ENCODE data around the gene NCOR1. TPM values are rescaled to one million over a fixed set of nuclear protein-coding genes. Genes with fewer than 3 reads are reported as not detected.

NCOR1 gene
- total and polyA plus RNA-seq, 9 of the 15 experiments (the other 6 are each of a cell fraction or from before 2014, with no cell fraction given) = 20.2 to 66.5 (median 50.9) TPM

DNA sequence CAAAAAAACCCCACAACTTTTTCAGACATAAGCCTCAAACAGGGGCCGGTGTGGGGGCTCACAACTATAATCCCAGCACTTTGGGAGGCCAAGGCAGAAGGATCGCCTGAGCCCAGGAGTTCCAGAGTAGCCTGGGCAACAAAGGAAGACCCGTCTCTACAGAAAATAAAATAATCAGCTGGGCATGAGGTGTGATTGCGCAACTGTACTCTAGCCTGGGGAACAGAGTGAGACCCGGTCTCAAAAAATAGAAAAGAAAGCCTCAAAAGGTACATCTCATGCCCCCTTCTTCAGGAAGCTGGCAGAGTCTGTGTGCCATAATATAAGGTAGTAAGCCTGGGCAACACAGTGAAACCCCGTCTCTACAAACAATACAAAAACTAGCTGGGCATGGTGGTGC is 219.0 kb downstream of the NCOR1 start (continued):
- TF ChIP-seq SNRNP70 (optimal IDR thresholded peaks at IDR 0.05; ENCODE audit: low read depth, low read length) (no peak), ZFP30 (CRISPR knock-in tag; IDR thresholded peaks at IDR 0.05; ENCODE audit: borderline replicate concordance) (no peak)
- TF ChIP-seq, protein P1, sequence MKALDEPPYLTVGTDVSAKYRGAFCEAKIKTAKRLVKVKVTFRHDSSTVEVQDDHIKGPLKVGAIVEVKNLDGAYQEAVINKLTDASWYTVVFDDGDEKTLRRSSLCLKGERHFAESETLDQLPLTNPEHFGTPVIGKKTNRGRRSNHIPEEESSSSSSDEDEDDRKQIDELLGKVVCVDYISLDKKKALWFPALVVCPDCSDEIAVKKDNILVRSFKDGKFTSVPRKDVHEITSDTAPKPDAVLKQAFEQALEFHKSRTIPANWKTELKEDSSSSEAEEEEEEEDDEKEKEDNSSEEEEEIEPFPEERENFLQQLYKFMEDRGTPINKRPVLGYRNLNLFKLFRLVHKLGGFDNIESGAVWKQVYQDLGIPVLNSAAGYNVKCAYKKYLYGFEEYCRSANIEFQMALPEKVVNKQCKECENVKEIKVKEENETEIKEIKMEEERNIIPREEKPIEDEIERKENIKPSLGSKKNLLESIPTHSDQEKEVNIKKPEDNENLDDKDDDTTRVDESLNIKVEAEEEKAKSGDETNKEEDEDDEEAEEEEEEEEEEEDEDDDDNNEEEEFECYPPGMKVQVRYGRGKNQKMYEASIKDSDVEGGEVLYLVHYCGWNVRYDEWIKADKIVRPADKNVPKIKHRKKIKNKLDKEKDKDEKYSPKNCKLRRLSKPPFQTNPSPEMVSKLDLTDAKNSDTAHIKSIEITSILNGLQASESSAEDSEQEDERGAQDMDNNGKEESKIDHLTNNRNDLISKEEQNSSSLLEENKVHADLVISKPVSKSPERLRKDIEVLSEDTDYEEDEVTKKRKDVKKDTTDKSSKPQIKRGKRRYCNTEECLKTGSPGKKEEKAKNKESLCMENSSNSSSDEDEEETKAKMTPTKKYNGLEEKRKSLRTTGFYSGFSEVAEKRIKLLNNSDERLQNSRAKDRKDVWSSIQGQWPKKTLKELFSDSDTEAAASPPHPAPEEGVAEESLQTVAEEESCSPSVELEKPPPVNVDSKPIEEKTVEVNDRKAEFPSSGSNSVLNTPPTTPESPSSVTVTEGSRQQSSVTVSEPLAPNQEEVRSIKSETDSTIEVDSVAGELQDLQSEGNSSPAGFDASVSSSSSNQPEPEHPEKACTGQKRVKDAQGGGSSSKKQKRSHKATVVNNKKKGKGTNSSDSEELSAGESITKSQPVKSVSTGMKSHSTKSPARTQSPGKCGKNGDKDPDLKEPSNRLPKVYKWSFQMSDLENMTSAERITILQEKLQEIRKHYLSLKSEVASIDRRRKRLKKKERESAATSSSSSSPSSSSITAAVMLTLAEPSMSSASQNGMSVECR (CRISPR knock-in tag; IDR thresholded peaks at IDR 0.05) = no peak
- TF ChIP-seq, protein P2, sequence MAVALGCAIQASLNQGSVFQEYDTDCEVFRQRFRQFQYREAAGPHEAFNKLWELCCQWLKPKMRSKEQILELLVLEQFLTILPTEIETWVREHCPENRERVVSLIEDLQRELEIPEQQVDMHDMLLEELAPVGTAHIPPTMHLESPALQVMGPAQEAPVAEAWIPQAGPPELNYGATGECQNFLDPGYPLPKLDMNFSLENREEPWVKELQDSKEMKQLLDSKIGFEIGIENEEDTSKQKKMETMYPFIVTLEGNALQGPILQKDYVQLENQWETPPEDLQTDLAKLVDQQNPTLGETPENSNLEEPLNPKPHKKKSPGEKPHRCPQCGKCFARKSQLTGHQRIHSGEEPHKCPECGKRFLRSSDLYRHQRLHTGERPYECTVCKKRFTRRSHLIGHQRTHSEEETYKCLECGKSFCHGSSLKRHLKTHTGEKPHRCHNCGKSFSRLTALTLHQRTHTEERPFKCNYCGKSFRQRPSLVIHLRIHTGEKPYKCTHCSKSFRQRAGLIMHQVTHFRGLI (CRISPR knock-in tag; IDR thresholded peaks at IDR 0.05) = no peak
- TF ChIP-seq, protein P3, sequence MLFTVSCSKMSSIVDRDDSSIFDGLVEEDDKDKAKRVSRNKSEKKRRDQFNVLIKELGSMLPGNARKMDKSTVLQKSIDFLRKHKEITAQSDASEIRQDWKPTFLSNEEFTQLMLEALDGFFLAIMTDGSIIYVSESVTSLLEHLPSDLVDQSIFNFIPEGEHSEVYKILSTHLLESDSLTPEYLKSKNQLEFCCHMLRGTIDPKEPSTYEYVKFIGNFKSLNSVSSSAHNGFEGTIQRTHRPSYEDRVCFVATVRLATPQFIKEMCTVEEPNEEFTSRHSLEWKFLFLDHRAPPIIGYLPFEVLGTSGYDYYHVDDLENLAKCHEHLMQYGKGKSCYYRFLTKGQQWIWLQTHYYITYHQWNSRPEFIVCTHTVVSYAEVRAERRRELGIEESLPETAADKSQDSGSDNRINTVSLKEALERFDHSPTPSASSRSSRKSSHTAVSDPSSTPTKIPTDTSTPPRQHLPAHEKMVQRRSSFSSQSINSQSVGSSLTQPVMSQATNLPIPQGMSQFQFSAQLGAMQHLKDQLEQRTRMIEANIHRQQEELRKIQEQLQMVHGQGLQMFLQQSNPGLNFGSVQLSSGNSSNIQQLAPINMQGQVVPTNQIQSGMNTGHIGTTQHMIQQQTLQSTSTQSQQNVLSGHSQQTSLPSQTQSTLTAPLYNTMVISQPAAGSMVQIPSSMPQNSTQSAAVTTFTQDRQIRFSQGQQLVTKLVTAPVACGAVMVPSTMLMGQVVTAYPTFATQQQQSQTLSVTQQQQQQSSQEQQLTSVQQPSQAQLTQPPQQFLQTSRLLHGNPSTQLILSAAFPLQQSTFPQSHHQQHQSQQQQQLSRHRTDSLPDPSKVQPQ (CRISPR knock-in tag; IDR thresholded peaks at IDR 0.05; ENCODE audit: borderline replicate concordance) = no peak
